Measurements from ENCODE around the gene KIF25.

The KIF25 gene

DNA sequence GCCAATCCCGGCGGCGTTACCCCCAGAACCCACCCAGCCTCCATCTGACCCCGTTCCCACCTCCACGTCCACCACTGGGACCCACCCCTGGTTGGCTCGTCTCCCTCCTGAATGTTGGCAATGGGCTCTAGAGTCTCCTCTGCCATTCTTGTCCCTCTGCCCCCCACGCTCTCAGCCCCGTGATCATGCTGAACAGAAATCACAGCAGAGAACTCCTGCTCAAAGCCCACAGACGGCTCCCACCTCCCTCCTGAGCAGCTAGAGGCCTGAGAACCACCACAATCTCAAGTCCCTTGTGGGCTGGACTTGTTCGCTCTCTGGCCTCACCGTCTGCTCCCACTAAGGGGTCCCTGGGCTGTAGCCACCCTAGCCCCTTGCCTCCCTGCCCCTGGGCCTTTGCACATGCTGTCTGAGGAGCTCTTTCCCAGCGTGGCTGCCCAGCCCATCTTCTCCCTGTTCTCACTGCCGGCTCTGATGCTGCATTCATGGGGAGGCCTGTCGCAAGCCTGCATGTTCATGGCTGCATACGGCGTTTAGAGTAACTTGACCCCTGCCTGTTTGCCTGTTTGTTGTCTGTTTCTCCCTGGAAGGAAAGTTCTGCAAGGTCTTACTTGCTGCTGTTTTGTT lies 92.7 kb downstream of the KIF25 start:
- no peak for TF ChIP-seq TAF1 (IDR thresholded peaks at IDR 0.05; ENCODE audit: low read depth)
- no peak for TF ChIP-seq NFIC (IDR thresholded peaks at IDR 0.05)
- TF ChIP-seq, protein P1, sequence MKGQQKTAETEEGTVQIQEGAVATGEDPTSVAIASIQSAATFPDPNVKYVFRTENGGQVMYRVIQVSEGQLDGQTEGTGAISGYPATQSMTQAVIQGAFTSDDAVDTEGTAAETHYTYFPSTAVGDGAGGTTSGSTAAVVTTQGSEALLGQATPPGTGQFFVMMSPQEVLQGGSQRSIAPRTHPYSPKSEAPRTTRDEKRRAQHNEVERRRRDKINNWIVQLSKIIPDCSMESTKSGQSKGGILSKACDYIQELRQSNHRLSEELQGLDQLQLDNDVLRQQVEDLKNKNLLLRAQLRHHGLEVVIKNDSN (IDR thresholded peaks at IDR 0.05), result no peak
- TF ChIP-seq CEBPB (IDR thresholded peaks at IDR 0.05), result no peak
- no peak for TF ChIP-seq EP300 (IDR thresholded peaks at IDR 0.05; ENCODE audit: borderline replicate concordance)
- TF ChIP-seq, protein P2, sequence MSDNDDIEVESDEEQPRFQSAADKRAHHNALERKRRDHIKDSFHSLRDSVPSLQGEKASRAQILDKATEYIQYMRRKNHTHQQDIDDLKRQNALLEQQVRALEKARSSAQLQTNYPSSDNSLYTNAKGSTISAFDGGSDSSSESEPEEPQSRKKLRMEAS (IDR thresholded peaks at IDR 0.05), result no peak
- no peak for TF ChIP-seq TCF12 (IDR thresholded peaks at IDR 0.05; ENCODE audit: low read depth)

DNA sequence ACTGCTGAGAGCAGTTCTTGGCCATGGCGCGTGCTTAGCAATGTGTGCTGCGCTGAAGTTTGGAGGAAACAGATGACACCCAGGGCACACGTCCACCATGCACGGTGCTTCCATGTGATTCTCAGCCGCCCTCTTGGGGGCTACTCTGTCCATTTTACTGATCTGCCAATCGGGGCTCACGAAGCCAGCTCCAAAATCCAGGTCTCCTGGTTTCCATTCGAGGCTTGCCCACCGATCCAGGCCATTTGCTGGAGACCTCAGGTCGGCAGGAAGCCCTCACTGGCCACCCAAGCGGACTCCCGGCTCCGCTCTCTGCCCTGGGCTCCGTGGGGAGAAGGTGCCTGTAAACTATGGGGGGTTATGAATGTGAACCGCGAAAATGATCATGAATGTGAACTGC lies 93.2 kb downstream of the KIF25 start:
- TF ChIP-seq ZBTB7A (IDR thresholded peaks at IDR 0.05; ENCODE audit: low read depth), result no peak
- no peak for TF ChIP-seq EGR1 (IDR thresholded peaks at IDR 0.05)

DNA sequence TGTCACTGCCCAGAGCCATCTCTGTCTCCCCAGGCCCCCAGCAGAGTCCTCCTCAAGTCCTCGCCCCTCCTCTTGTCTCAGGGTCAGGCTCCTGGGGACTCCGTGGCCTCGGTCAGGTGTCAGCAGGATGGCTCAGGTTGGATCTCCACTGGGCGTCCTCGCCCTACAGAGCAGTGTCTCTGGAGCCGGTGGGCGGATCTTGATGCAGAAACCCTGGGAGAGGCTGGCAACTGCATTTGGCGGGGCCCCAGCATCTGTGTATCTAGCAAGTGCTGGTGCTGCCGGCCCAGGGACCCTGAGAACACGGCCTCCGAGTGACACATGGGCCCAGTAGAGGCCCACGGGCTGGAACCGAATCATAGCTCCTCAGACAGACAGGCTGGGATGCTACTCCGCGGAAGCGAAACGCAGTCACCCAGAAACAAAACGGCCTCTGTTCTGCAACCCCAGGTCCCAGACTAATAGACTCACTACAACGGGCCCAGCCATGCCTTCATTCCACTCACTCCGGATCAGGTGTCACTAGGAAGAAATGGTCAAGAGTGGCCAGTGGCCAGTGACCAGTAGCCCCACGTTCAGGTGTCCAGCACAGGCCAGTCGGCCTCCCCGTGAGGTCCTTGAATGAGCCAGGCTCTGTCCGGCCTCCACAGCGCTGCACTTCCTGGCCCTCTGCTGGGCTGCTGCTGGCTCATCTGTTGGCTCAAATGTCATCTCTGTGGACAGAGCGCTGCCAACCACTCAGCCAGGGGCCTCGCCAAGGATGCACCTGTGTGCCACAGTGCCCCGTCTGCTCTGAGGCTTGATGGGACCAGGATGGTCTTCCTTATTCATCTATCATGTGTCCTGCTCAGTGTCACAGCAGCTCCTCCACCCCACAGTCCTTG lies 94.2 kb downstream of the KIF25 start:
- no peak for TF ChIP-seq CREB1 (IDR thresholded peaks at IDR 0.05; ENCODE audit: low read depth)

DNA sequence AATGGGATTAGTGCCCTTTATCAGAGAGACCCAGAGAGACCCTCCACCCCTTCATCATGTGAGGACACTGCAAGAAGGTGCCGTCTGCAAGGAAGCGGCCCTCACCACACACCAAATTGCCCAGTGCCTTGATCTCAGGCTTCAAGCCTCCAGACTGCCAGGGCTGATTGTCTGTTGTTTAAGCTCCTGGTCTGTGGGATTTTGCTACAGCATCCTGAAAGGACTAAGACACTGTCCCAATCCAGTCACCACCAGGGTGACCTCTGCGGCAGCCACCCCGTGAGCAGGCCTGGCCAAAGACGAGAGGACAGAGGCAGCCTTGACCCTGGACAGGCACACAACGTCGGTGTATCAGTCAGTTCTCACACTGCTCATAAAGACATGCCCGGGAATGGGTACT lies 95.1 kb downstream of the KIF25 start:
- TF ChIP-seq EP300 (IDR thresholded peaks at IDR 0.05; ENCODE audit: borderline replicate concordance) (no peak), TAF1 (IDR thresholded peaks at IDR 0.05; ENCODE audit: low read depth) (no peak), EGR1 (IDR thresholded peaks at IDR 0.05) (no peak), TEAD4 (IDR thresholded peaks at IDR 0.05) (no peak), FOXM1 (IDR thresholded peaks at IDR 0.05; ENCODE audit: borderline replicate concordance, low read depth) (no peak), TCF12 (IDR thresholded peaks at IDR 0.05; ENCODE audit: low read depth) (no peak), CEBPB (IDR thresholded peaks at IDR 0.05) (no peak), CREB1 (IDR thresholded peaks at IDR 0.05; ENCODE audit: low read depth) (no peak)
- TF ChIP-seq, protein P3, sequence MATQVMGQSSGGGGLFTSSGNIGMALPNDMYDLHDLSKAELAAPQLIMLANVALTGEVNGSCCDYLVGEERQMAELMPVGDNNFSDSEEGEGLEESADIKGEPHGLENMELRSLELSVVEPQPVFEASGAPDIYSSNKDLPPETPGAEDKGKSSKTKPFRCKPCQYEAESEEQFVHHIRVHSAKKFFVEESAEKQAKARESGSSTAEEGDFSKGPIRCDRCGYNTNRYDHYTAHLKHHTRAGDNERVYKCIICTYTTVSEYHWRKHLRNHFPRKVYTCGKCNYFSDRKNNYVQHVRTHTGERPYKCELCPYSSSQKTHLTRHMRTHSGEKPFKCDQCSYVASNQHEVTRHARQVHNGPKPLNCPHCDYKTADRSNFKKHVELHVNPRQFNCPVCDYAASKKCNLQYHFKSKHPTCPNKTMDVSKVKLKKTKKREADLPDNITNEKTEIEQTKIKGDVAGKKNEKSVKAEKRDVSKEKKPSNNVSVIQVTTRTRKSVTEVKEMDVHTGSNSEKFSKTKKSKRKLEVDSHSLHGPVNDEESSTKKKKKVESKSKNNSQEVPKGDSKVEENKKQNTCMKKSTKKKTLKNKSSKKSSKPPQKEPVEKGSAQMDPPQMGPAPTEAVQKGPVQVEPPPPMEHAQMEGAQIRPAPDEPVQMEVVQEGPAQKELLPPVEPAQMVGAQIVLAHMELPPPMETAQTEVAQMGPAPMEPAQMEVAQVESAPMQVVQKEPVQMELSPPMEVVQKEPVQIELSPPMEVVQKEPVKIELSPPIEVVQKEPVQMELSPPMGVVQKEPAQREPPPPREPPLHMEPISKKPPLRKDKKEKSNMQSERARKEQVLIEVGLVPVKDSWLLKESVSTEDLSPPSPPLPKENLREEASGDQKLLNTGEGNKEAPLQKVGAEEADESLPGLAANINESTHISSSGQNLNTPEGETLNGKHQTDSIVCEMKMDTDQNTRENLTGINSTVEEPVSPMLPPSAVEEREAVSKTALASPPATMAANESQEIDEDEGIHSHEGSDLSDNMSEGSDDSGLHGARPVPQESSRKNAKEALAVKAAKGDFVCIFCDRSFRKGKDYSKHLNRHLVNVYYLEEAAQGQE (IDR thresholded peaks at IDR 0.05; ENCODE audit: low read depth), result no peak

DNA sequence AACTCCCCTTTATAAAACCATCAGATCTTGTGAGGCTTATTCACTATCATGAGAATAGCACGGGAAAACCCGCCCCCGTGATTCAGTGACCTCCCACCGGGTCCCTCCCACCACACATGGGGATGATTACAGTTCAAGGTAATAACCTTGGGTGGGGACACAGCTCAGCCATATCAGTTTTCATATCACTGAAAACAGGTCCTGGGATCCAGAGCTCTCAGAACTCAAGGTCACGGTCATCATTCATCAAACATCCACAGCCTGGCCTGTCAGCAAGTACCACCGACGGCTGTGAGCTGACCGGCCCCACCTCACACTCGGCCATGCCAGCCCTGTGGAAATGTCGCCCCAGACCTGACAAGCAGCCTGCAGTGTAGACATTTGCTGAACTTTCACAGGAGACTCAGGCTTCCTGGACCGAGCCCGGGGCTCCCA lies 95.6 kb downstream of the KIF25 start:
- TF ChIP-seq, protein P3 (IDR thresholded peaks at IDR 0.05; ENCODE audit: low read depth), result no peak

DNA sequence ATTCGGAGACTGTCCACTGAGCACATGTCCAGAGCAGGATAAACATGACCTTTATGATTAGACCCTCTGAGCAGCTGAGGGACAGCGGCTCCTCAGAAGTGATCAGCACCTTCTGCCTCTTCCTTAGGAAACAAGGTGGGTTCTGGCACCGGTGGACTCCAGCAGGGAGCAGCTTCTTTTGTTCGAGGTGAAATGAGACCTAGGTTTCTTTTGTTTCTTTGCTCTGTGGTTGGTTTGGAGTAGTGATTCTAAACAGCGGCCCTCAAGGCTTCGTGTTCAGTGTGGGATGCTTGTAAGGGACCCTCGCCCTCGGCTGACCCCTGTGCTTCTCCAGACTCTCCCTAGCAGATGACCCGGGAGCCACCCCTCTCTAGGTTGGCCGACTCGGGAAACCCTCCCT lies 96.2 kb downstream of the KIF25 start:
- TF ChIP-seq, protein P3 (IDR thresholded peaks at IDR 0.05; ENCODE audit: low read depth), result no peak
- TF ChIP-seq, protein P2 (IDR thresholded peaks at IDR 0.05), result no peak
- TF ChIP-seq NFIC (IDR thresholded peaks at IDR 0.05), result no peak
- TF ChIP-seq TEAD4 (IDR thresholded peaks at IDR 0.05), result no peak
- TF ChIP-seq TCF12 (IDR thresholded peaks at IDR 0.05; ENCODE audit: low read depth), result no peak
- TF ChIP-seq, protein P1 (IDR thresholded peaks at IDR 0.05), result no peak
- no peak for TF ChIP-seq TAF1 (IDR thresholded peaks at IDR 0.05; ENCODE audit: low read depth)

Data from Ishikawa (cell line).